SK-N-SH (cell line): ENCODE data around the gene DPM2. TPM values are rescaled to one million over a fixed set of nuclear protein-coding genes. Genes with fewer than 3 reads are reported as not detected.

Experiments
- CTCF ChIA-PET: fragments of 300-600, 350-600 bp; formaldehyde crosslinking; extraction: SDS; loops from one replicate; lab custom pipeline; 2021; lab: Yijun Ruan, JAX
- POLR2A ChIA-PET: fragments of 350-600 bp; sonication (Branson Sonifier 250); formaldehyde crosslinking; extraction: SDS; loops from one replicate; lab custom pipeline; 2020; ENCODE audit warnings: antibody characterized with exemption, inconsistent platforms; lab: Yijun Ruan, JAX
- DNase-seq: peaks from one replicate; pipeline ENCODE4 v3.0.0; 2012
- H2AFZ ChIP-seq: fragments of 200-600 bp; sonication (generic); 2 replicates; pipeline ENCODE4 v1.8.1; 2016; ENCODE audit warnings: antibody characterized with exemption, mild to moderate bottlenecking, low read depth
- H3F3A ChIP-seq: fragments of 200-600 bp; sonication (generic); replicated peaks from 2 replicates; pipeline ENCODE3; 2016; ENCODE audit warnings: antibody characterized with exemption, mild to moderate bottlenecking; ENCODE audit not compliant: insufficient read depth
- H3K27ac ChIP-seq, 2 experiments: fragments of 200-500 bp in 1 of 2; fragments of 200-600 bp in 1 of 2; sonication (Bioruptor generic) in 1 of 2; sonication (generic), shearing (Covaris generic) in 1 of 2; 2 replicates each; pipeline versions ENCODE4 v1.5.1 to v1.6.1; 2014 to 2016; ENCODE audit warnings: low read depth in 2 of 2, inconsistent platforms in 1 of 2, low read length in 1 of 2, mild to moderate bottlenecking in 1 of 2, mixed read lengths in 1 of 2
- H3K27me3 ChIP-seq: fragments of 200-600 bp; sonication (generic), shearing (Covaris generic); 2 replicates; pipeline ENCODE4 v1.6.1; 2016; ENCODE audit warnings: mixed run types; ENCODE audit not compliant: insufficient read depth
- H3K36me3 ChIP-seq, 2 experiments: fragments of 200-500 bp in 1 of 2; fragments of 200-600 bp in 1 of 2; sonication (Bioruptor generic) in 1 of 2; sonication (generic) in 1 of 2; replicated peaks in 1 of 2; 2 replicates each; pipeline versions ENCODE3 to v1.5.1; 2014 to 2016; ENCODE audit warnings: low read length in 1 of 2, mild to moderate bottlenecking in 1 of 2; ENCODE audit not compliant: insufficient read depth in 2 of 2, control insufficient read depth in 1 of 2
- H3K4me1 ChIP-seq, 2 experiments: fragments of 200-500 bp in 1 of 2; fragments of 200-600 bp in 1 of 2; sonication (Bioruptor generic) in 1 of 2; sonication (generic), shearing (Covaris generic) in 1 of 2; 2 replicates each; pipeline versions ENCODE4 v1.5.1 to v1.6.1; 2014 to 2016; ENCODE audit warnings: low read depth in 1 of 2, low read length in 1 of 2, mixed run types in 1 of 2; ENCODE audit not compliant: insufficient read depth in 2 of 2, control insufficient read depth in 1 of 2
- H3K4me2 ChIP-seq: fragments of 200-600 bp; sonication (generic), shearing (Covaris generic); 2 replicates; pipeline ENCODE4 v1.6.1; 2017; ENCODE audit warnings: mixed run types
- H3K4me3 ChIP-seq, 2 experiments: fragments of 200-500 bp in 1 of 2; fragments of 200-600 bp in 1 of 2; sonication (Bioruptor generic) in 1 of 2; sonication (generic), shearing (Covaris generic) in 1 of 2; 2 replicates each; pipeline versions ENCODE4 v1.5.1 to v1.8.1; 2014 to 2016; ENCODE audit warnings: low read depth in 2 of 2, inconsistent platforms in 1 of 2, low read length in 1 of 2, mild to moderate bottlenecking in 1 of 2, mixed read lengths in 1 of 2, moderate library complexity in 1 of 2
- H3K79me2 ChIP-seq: fragments of 200-600 bp; sonication (generic); 2 replicates; pipeline ENCODE4 v1.8.1; 2017; ENCODE audit warnings: mild to moderate bottlenecking; ENCODE audit not compliant: insufficient read depth
- H3K9ac ChIP-seq: fragments of 200-600 bp; sonication (generic); 2 replicates; pipeline ENCODE4 v1.6.1; 2017; ENCODE audit warnings: mixed run types
- H3K9me2 ChIP-seq: fragments of 200-600 bp; sonication (generic); 2 replicates; pipeline ENCODE4 v1.6.1; 2017; ENCODE audit warnings: mixed run types
- H3K9me3 ChIP-seq: fragments of 200-600 bp; sonication (generic); 2 replicates; pipeline ENCODE4 v1.6.1; 2017; ENCODE audit warnings: mixed run types, mild to moderate bottlenecking, moderate library complexity
- H4K20me1 ChIP-seq: fragments of 200-600 bp; sonication (generic); 2 replicates; pipeline ENCODE4 v1.6.1; 2017; ENCODE audit warnings: mild to moderate bottlenecking, mixed run types; ENCODE audit not compliant: insufficient read depth
- CHD2 ChIP-seq: fragments of 150-350 bp; IDR thresholded peaks from 2 replicates; pipeline ENCODE4 v1.6.1; 2018; ENCODE audit warnings: low read length; ENCODE audit not compliant: partially characterized antibody
- CTCF ChIP-seq: fragments of 200-600 bp; sonication (generic); IDR thresholded peaks from 2 replicates; pipeline ENCODE4 v1.6.1; 2017; ENCODE audit warnings: antibody characterized with exemption, mild to moderate bottlenecking, moderate library complexity
- EZH2phosphoT487 ChIP-seq: fragments of 200-600 bp; sonication (generic); IDR thresholded peaks from 2 replicates; pipeline ENCODE4 v1.6.1; 2017; ENCODE audit warnings: low read depth, mixed run types, mild to moderate bottlenecking, antibody characterized with exemption, moderate library complexity, borderline replicate concordance
- FOXJ3 ChIP-seq: sonication (generic); formaldehyde crosslinking; IDR thresholded peaks from 2 replicates; pipeline ENCODE4 v1.5.1; 2020; ENCODE audit warnings: mild to moderate bottlenecking, missing genetic modification reagents
- GATA2 ChIP-seq: sonication (generic); formaldehyde crosslinking; IDR thresholded peaks from 2 replicates; pipeline ENCODE4 v1.5.0; 2020; ENCODE audit warnings: mild to moderate bottlenecking, missing genetic modification reagents
- JUND ChIP-seq: IDR thresholded peaks from 2 replicates; pipeline ENCODE4 v1.4.0; 2012
- MEF2A ChIP-seq: IDR thresholded peaks from 2 replicates; pipeline ENCODE4 v1.4.0; 2012; ENCODE audit warnings: low read depth, borderline replicate concordance
- MXI1 ChIP-seq: IDR thresholded peaks from 2 replicates; pipeline ENCODE4 v1.6.1; 2012; ENCODE audit warnings: mild to moderate bottlenecking, low read depth, low read length, improper control_type of control experiment
- NFIC ChIP-seq: IDR thresholded peaks from 2 replicates; pipeline ENCODE4 v1.4.0; 2012; ENCODE audit warnings: borderline replicate concordance
- NRF1 ChIP-seq: IDR thresholded peaks from 2 replicates; pipeline ENCODE4 v1.6.1; 2012; ENCODE audit warnings: low read depth, mild to moderate bottlenecking, low read length
- POLR2AphosphoS5 ChIP-seq: IDR thresholded peaks from 2 replicates; pipeline ENCODE4 v1.6.1; 2012; ENCODE audit warnings: low read depth, low read length
- RAD21 ChIP-seq: IDR thresholded peaks from 2 replicates; pipeline ENCODE4 v1.6.1; 2012; ENCODE audit warnings: mild to moderate bottlenecking, low read length
- RCOR1 ChIP-seq: fragments of 150-350 bp; IDR thresholded peaks from 2 replicates; pipeline ENCODE4 v1.6.1; 2017; ENCODE audit warnings: antibody characterized with exemption, low read length
- RFX5 ChIP-seq: IDR thresholded peaks from 2 replicates; pipeline ENCODE4 v1.6.1; 2012; ENCODE audit warnings: mild to moderate bottlenecking, improper control_type of control experiment, low read length
- RXRA ChIP-seq: IDR thresholded peaks from 2 replicates; pipeline ENCODE4 v1.4.0; 2012; ENCODE audit warnings: low read depth, mild to moderate bottlenecking, borderline replicate concordance
- TCF12 ChIP-seq: IDR thresholded peaks from 2 replicates; pipeline ENCODE4 v1.4.0; 2012
- YY1 ChIP-seq: IDR thresholded peaks from 2 replicates; pipeline ENCODE4 v1.4.0; 2012; ENCODE audit warnings: low read depth, mild to moderate bottlenecking
- WGBS: methylation state at CpG from one replicate; pipeline ENCODE4 v1.1.6; 2017; ENCODE audit warnings: low lambda C conversion rate; 5-methylcytosine and 5-hydroxymethylcytosine counted together
- polyA plus RNA-seq, 3 experiments: library from polyadenylated mRNA; depleted of rRNA; stranded (reverse); fragments of >200 nt; gene quantifications; 2 replicates each; pipeline ENCODE4 v1.2.3, GENCODE V29; 2012
- TF ChIP-seq, protein P1 (sequence below): IDR thresholded peaks from 2 replicates; pipeline ENCODE4 v1.4.0; 2012; ENCODE audit warnings: low read depth
- TF ChIP-seq, protein P2 (sequence below): IDR thresholded peaks from 2 replicates; pipeline ENCODE4; 2012
- TF ChIP-seq, protein P3 (sequence below): fragments of 150-350 bp; IDR thresholded peaks from 2 replicates; pipeline ENCODE4 v1.6.1; 2017; ENCODE audit warnings: antibody characterized with exemption, low read length, low read depth, borderline replicate concordance
- TF ChIP-seq, protein P4 (sequence below): IDR thresholded peaks from 2 replicates; pipeline ENCODE4 v1.4.0; 2012; ENCODE audit warnings: low read depth, borderline replicate concordance
- TF ChIP-seq, protein P5 (sequence below): fragments of 150-350 bp; IDR thresholded peaks from 2 replicates; pipeline ENCODE4 v1.6.1; 2016; ENCODE audit warnings: mild to moderate bottlenecking, low read depth, low read length

The DPM2 gene
- polyA plus RNA-seq, 1 of the 3 experiments (the other 2 are of a cell fraction): 106 TPM

DNA sequence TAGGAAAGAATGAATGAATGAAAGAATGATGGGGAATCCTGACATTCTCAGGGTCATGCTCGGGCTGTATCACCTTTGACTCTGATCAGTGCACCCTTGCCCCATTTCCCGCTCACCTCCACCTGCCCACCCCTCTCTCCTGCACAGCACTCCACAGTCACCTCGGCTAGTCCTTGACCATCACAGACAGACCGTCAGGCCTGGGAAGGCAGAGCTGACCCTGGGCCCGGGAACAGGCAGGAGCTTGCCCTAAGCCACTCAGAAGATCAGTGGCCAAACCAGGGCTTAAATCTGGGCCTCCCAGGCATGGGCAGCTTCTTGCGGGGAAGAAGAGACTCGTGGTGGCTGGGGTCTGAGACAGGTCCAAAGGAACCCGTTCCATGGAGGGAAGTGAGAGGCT is 41.8 kb downstream of the DPM2 start (continued):
- TF ChIP-seq EZH2phosphoT487: no peak
- no peak for TF ChIP-seq GATA2
- no peak for TF ChIP-seq TCF12

- CTCF ChIA-PET: interaction anchor here (1.1 to 2.0 kb wide), 3 partner anchors 24 to 158 kb away, joined by 3 to 8 read pairs (median 6); partner anchors contain the start of gene TOR2A
- Histone ChIP-seq H3K9me2 (no peaks in the 10 kb centered on the region), H3K4me2 (no peak overlapping the region), H3K79me2 (peaks cover 18% of the 10 kb centered on the region)
- TF ChIP-seq FOXJ3 (no peak), POLR2AphosphoS5 (no peak), MEF2A (no peak), RFX5 (no peak), RAD21 (no peak), CTCF (no peak), NFIC (no peak), RXRA (no peak), YY1 (no peak), RCOR1 (no peak), CHD2 (no peak), NRF1 (no peak), MXI1 (no peak), JUND (no peak), TCF12 (no peak)
- TF ChIP-seq, protein P1, sequence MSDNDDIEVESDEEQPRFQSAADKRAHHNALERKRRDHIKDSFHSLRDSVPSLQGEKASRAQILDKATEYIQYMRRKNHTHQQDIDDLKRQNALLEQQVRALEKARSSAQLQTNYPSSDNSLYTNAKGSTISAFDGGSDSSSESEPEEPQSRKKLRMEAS: no peak
- TF ChIP-seq, protein P2, sequence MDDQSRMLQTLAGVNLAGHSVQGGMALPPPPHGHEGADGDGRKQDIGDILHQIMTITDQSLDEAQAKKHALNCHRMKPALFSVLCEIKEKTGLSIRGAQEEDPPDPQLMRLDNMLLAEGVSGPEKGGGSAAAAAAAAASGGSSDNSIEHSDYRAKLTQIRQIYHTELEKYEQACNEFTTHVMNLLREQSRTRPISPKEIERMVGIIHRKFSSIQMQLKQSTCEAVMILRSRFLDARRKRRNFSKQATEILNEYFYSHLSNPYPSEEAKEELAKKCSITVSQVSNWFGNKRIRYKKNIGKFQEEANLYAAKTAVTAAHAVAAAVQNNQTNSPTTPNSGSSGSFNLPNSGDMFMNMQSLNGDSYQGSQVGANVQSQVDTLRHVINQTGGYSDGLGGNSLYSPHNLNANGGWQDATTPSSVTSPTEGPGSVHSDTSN: no peak
- TF ChIP-seq, protein P3, sequence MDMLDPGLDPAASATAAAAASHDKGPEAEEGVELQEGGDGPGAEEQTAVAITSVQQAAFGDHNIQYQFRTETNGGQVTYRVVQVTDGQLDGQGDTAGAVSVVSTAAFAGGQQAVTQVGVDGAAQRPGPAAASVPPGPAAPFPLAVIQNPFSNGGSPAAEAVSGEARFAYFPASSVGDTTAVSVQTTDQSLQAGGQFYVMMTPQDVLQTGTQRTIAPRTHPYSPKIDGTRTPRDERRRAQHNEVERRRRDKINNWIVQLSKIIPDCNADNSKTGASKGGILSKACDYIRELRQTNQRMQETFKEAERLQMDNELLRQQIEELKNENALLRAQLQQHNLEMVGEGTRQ: no peak
- TF ChIP-seq, protein P4, sequence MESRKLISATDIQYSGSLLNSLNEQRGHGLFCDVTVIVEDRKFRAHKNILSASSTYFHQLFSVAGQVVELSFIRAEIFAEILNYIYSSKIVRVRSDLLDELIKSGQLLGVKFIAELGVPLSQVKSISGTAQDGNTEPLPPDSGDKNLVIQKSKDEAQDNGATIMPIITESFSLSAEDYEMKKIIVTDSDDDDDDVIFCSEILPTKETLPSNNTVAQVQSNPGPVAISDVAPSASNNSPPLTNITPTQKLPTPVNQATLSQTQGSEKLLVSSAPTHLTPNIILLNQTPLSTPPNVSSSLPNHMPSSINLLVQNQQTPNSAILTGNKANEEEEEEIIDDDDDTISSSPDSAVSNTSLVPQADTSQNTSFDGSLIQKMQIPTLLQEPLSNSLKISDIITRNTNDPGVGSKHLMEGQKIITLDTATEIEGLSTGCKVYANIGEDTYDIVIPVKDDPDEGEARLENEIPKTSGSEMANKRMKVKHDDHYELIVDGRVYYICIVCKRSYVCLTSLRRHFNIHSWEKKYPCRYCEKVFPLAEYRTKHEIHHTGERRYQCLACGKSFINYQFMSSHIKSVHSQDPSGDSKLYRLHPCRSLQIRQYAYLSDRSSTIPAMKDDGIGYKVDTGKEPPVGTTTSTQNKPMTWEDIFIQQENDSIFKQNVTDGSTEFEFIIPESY: no peak
- TF ChIP-seq, protein P5, sequence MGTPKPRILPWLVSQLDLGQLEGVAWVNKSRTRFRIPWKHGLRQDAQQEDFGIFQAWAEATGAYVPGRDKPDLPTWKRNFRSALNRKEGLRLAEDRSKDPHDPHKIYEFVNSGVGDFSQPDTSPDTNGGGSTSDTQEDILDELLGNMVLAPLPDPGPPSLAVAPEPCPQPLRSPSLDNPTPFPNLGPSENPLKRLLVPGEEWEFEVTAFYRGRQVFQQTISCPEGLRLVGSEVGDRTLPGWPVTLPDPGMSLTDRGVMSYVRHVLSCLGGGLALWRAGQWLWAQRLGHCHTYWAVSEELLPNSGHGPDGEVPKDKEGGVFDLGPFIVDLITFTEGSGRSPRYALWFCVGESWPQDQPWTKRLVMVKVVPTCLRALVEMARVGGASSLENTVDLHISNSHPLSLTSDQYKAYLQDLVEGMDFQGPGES: no peak
- TF ChIP-seq, all 33 proteins: peak for 0
- Histone ChIP-seq H3K27me3 (no peaks in the 10 kb centered on the region), H3K4me1 (peaks cover 5 to 13% of the 10 kb centered on the region in 2 experiments; a peak in 2 of 4 replicates), H3K9me3 (no peaks in the 10 kb centered on the region), H3K9ac (no peak overlapping the region), H3K36me3 (peaks cover 48 to 72% of the 10 kb centered on the region in 2 experiments), H4K20me1 (no peaks in the 10 kb centered on the region), H3F3A (peaks cover 9% of the 10 kb centered on the region), H3K4me3 (no peak overlapping the region), H3K27ac (no peak overlapping the region), H2AFZ (no peak overlapping the region)
- WGBS: 94% methylated on average over 4 of the region's 4 CpGs
- POLR2A ChIA-PET: no interaction called here
- DNase-seq: no peak
Observed at GRCh38 chr9:127893392-127893791, 44.3 kb downstream of the DPM2 start.
